ENCODE measurements around the gene PDZD8.

Gene PDZD8

GRCh38 chr10:117411479-117412399 lies 36.5 kb upstream of the PDZD8 start:
- WGBS, 2 experiments, result 90 to 95% methylated on average over 7 to 8 of the region's 8 CpGs
- H3K4me1 ChIP-seq (ENCODE audit: control insufficient read depth, insufficient read depth, low read length), result no peaks in the 10 kb centered on the region
- no peaks in the 10 kb centered on the region for H3K36me3 ChIP-seq (ENCODE audit: control insufficient read depth, insufficient read depth, low read length)
- H3K27me3 ChIP-seq (ENCODE audit: control insufficient read depth, insufficient read depth, low read length, poor library complexity, severe bottlenecking), result no peaks in the 10 kb centered on the region
- H3K4me3 ChIP-seq (ENCODE audit: insufficient read depth, low read depth, low read length), result no peak overlapping the region
- H3K9me3 ChIP-seq (ENCODE audit: control insufficient read depth, low read length), result no peaks in the 10 kb centered on the region
- H3K27ac ChIP-seq (ENCODE audit: insufficient read depth, low read depth, low read length, poor library complexity, severe bottlenecking), result no peak overlapping the region

- H3K4me3 ChIP-seq (ENCODE audit: insufficient read depth, low read depth, low read length), result no peak overlapping the region
- no peaks in the 10 kb centered on the region for H3K4me1 ChIP-seq (ENCODE audit: control insufficient read depth, insufficient read depth, low read length)
- WGBS, 2 experiments, result 92 to 93% methylated on average over 4 of the region's 4 CpGs
- no peaks in the 10 kb centered on the region for H3K27me3 ChIP-seq (ENCODE audit: control insufficient read depth, insufficient read depth, low read length, poor library complexity, severe bottlenecking)
- H3K9me3 ChIP-seq (ENCODE audit: control insufficient read depth, low read length), result no peaks in the 10 kb centered on the region
- H3K27ac ChIP-seq (ENCODE audit: insufficient read depth, low read depth, low read length, poor library complexity, severe bottlenecking), result no peak overlapping the region
- H3K36me3 ChIP-seq (ENCODE audit: control insufficient read depth, insufficient read depth, low read length), result no peaks in the 10 kb centered on the region
These were observed 35.3 kb upstream of the PDZD8 start for GRCh38 chr10:117410557-117410956.

- no peaks in the 10 kb centered on the region for H3K36me3 ChIP-seq (ENCODE audit: control insufficient read depth, insufficient read depth, low read length)
- no peak overlapping the region for H3K4me3 ChIP-seq (ENCODE audit: insufficient read depth, low read depth, low read length)
- 86 to 92% methylated on average over 5 of the region's 5 CpGs for WGBS, 2 experiments
- H3K27me3 ChIP-seq (ENCODE audit: control insufficient read depth, insufficient read depth, low read length, poor library complexity, severe bottlenecking), result no peaks in the 10 kb centered on the region
- H3K9me3 ChIP-seq (ENCODE audit: control insufficient read depth, low read length), result no peaks in the 10 kb centered on the region
- no peaks in the 10 kb centered on the region for H3K4me1 ChIP-seq (ENCODE audit: control insufficient read depth, insufficient read depth, low read length)
- no peak overlapping the region for H3K27ac ChIP-seq (ENCODE audit: insufficient read depth, low read depth, low read length, poor library complexity, severe bottlenecking)
These were observed 34.5 kb upstream of the PDZD8 start for GRCh38 chr10:117409549-117410305.

GRCh38 chr10:117408436-117409384 lies 33.5 kb upstream of the PDZD8 start:
- Histone ChIP-seq H3K4me3 (ENCODE audit: insufficient read depth, low read depth, low read length) (no peak overlapping the region), H3K4me1 (ENCODE audit: control insufficient read depth, insufficient read depth, low read length) (no peaks in the 10 kb centered on the region), H3K36me3 (ENCODE audit: control insufficient read depth, insufficient read depth, low read length) (no peaks in the 10 kb centered on the region), H3K27me3 (ENCODE audit: control insufficient read depth, insufficient read depth, low read length, poor library complexity, severe bottlenecking) (no peaks in the 10 kb centered on the region), H3K9me3 (ENCODE audit: control insufficient read depth, low read length) (no peaks in the 10 kb centered on the region), H3K27ac (ENCODE audit: insufficient read depth, low read depth, low read length, poor library complexity, severe bottlenecking) (no peak overlapping the region)
- WGBS, 2 experiments, result 94 to 96% methylated on average over 4 to 5 of the region's 5 CpGs

GRCh38 chr10:117405730-117406129 lies 30.5 kb upstream of the PDZD8 start:
- Histone ChIP-seq H3K27ac (ENCODE audit: insufficient read depth, low read depth, low read length, poor library complexity, severe bottlenecking) (no peak overlapping the region), H3K27me3 (ENCODE audit: control insufficient read depth, insufficient read depth, low read length, poor library complexity, severe bottlenecking) (no peaks in the 10 kb centered on the region), H3K4me1 (ENCODE audit: control insufficient read depth, insufficient read depth, low read length) (no peaks in the 10 kb centered on the region), H3K36me3 (ENCODE audit: control insufficient read depth, insufficient read depth, low read length) (no peaks in the 10 kb centered on the region), H3K4me3 (ENCODE audit: insufficient read depth, low read depth, low read length) (no peak overlapping the region), H3K9me3 (ENCODE audit: control insufficient read depth, low read length) (no peaks in the 10 kb centered on the region)
- WGBS, 2 experiments, result 85 to 95% methylated on average over 3 of the region's 3 CpGs

GRCh38 chr10:117400329-117400728 lies 25.1 kb upstream of the PDZD8 start:
- Histone ChIP-seq H3K27ac (ENCODE audit: insufficient read depth, low read depth, low read length, poor library complexity, severe bottlenecking) (no peak overlapping the region), H3K36me3 (ENCODE audit: control insufficient read depth, insufficient read depth, low read length) (no peaks in the 10 kb centered on the region), H3K4me1 (ENCODE audit: control insufficient read depth, insufficient read depth, low read length) (no peaks in the 10 kb centered on the region), H3K9me3 (ENCODE audit: control insufficient read depth, low read length) (no peaks in the 10 kb centered on the region), H3K27me3 (ENCODE audit: control insufficient read depth, insufficient read depth, low read length, poor library complexity, severe bottlenecking) (no peaks in the 10 kb centered on the region), H3K4me3 (ENCODE audit: insufficient read depth, low read depth, low read length) (no peak overlapping the region)
- WGBS, 2 experiments, result 97 to 100% methylated on average over 1 to 3 of the region's 3 CpGs

- Histone ChIP-seq H3K4me1 (ENCODE audit: control insufficient read depth, insufficient read depth, low read length) (no peaks in the 10 kb centered on the region), H3K9me3 (ENCODE audit: control insufficient read depth, low read length) (no peaks in the 10 kb centered on the region), H3K4me3 (ENCODE audit: insufficient read depth, low read depth, low read length) (no peak overlapping the region), H3K27ac (ENCODE audit: insufficient read depth, low read depth, low read length, poor library complexity, severe bottlenecking) (no peak overlapping the region), H3K36me3 (ENCODE audit: control insufficient read depth, insufficient read depth, low read length) (no peaks in the 10 kb centered on the region), H3K27me3 (ENCODE audit: control insufficient read depth, insufficient read depth, low read length, poor library complexity, severe bottlenecking) (no peaks in the 10 kb centered on the region)
- 95 to 97% methylated on average over 5 of the region's 6 CpGs for WGBS, 2 experiments
These were observed 24.3 kb upstream of the PDZD8 start for GRCh38 chr10:117399341-117400196.

GRCh38 chr10:117398029-117398428 lies 22.8 kb upstream of the PDZD8 start:
- no peak overlapping the region for H3K4me3 ChIP-seq (ENCODE audit: insufficient read depth, low read depth, low read length)
- H3K27me3 ChIP-seq (ENCODE audit: control insufficient read depth, insufficient read depth, low read length, poor library complexity, severe bottlenecking), result no peaks in the 10 kb centered on the region
- H3K27ac ChIP-seq (ENCODE audit: insufficient read depth, low read depth, low read length, poor library complexity, severe bottlenecking), result no peak overlapping the region
- no peaks in the 10 kb centered on the region for H3K9me3 ChIP-seq (ENCODE audit: control insufficient read depth, low read length)
- 95% methylated on average over 3 of the region's 3 CpGs for WGBS, 2 experiments
- no peaks in the 10 kb centered on the region for H3K36me3 ChIP-seq (ENCODE audit: control insufficient read depth, insufficient read depth, low read length)
- no peaks in the 10 kb centered on the region for H3K4me1 ChIP-seq (ENCODE audit: control insufficient read depth, insufficient read depth, low read length)

GRCh38 chr10:117391436-117392205 lies 16.4 kb upstream of the PDZD8 start:
- H3K36me3 ChIP-seq (ENCODE audit: control insufficient read depth, insufficient read depth, low read length), result no peaks in the 10 kb centered on the region
- H3K27ac ChIP-seq (ENCODE audit: insufficient read depth, low read depth, low read length, poor library complexity, severe bottlenecking), result no peak overlapping the region
- 77 to 85% methylated on average over 4 of the region's 4 CpGs for WGBS, 2 experiments
- no peaks in the 10 kb centered on the region for H3K4me1 ChIP-seq (ENCODE audit: control insufficient read depth, insufficient read depth, low read length)
- no peaks in the 10 kb centered on the region for H3K27me3 ChIP-seq (ENCODE audit: control insufficient read depth, insufficient read depth, low read length, poor library complexity, severe bottlenecking)
- H3K4me3 ChIP-seq (ENCODE audit: insufficient read depth, low read depth, low read length), result no peak overlapping the region
- no peaks in the 10 kb centered on the region for H3K9me3 ChIP-seq (ENCODE audit: control insufficient read depth, low read length)
